HL-60 (cell line): ENCODE data around the gene DPP6.

Experiments used
- DNase-seq, 2 experiments: peaks; one replicate each; pipeline ENCODE4 v3.0.0-alpha.2; 2010 to 2020; ENCODE audit warnings: low read depth in 1 of 2, low spot score in 1 of 2
- H3K27ac ChIP-seq: fragments of 250-450 bp; sonication (Bioruptor Pico); replicated peaks from 2 replicates; pipeline ENCODE4 v1.5.1; 2020; ENCODE audit warnings: mild to moderate bottlenecking, moderate library complexity
- H3K27me3 ChIP-seq: fragments of 250-450 bp; sonication (Bioruptor Pico); 2 replicates; pipeline ENCODE4 v1.5.1; 2021; ENCODE audit warnings: mild to moderate bottlenecking, moderate library complexity; ENCODE audit not compliant: insufficient read depth, poor library complexity, severe bottlenecking
- H3K4me3 ChIP-seq: replicated peaks from 2 replicates; pipeline ENCODE4 v1.5.1; 2011; ENCODE audit warnings: mild to moderate bottlenecking, control low read depth, low read length; ENCODE audit not compliant: insufficient read depth
- GABPA ChIP-seq: IDR thresholded peaks from 2 replicates; pipeline ENCODE4 v1.6.1; 2012; ENCODE audit warnings: low read depth
- POLR2AphosphoS5 ChIP-seq: IDR thresholded peaks from 2 replicates; pipeline ENCODE4 v1.6.1; 2012; ENCODE audit warnings: low read depth
- SPI1 ChIP-seq: IDR thresholded peaks from 2 replicates; pipeline ENCODE4 v1.6.1; 2012; ENCODE audit warnings: low read depth, mild to moderate bottlenecking, borderline replicate concordance
- TF ChIP-seq, protein P1 (sequence below): IDR thresholded peaks from one replicate; pipeline ENCODE4 v1.5.1; 2011; ENCODE audit warnings: low read length, control low read depth, inconsistent platforms; ENCODE audit not compliant: insufficient read depth
- TF ChIP-seq, protein P2 (sequence below): IDR thresholded peaks from 2 replicates; pipeline ENCODE4 v1.6.1; 2012; ENCODE audit warnings: low read depth; ENCODE audit not compliant: insufficient replicate concordance

Gene DPP6

DNA sequence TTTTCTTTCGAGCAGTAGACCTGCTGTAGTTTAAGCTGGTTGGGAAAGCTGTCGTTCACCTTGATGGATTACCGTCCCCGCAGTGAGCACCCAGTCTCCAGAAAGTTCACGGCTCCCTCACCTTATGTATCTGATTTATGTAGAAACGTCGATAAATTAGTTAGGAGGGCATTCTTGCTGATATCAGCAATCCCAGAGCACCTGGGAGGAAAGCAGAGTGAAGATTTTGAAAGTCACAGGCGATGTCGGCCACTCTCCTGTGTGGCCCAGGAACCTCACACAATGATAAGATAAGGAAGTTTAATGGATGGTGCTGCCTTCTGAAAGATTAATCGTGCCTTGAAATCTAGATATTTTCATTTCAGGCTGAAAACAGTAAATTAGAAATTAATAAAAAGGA is 336.8 kb downstream of the DPP6 start:
- TF ChIP-seq GABPA, result no peak
- TF ChIP-seq, protein P1, sequence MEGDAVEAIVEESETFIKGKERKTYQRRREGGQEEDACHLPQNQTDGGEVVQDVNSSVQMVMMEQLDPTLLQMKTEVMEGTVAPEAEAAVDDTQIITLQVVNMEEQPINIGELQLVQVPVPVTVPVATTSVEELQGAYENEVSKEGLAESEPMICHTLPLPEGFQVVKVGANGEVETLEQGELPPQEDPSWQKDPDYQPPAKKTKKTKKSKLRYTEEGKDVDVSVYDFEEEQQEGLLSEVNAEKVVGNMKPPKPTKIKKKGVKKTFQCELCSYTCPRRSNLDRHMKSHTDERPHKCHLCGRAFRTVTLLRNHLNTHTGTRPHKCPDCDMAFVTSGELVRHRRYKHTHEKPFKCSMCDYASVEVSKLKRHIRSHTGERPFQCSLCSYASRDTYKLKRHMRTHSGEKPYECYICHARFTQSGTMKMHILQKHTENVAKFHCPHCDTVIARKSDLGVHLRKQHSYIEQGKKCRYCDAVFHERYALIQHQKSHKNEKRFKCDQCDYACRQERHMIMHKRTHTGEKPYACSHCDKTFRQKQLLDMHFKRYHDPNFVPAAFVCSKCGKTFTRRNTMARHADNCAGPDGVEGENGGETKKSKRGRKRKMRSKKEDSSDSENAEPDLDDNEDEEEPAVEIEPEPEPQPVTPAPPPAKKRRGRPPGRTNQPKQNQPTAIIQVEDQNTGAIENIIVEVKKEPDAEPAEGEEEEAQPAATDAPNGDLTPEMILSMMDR, result no peak
- no peak for TF ChIP-seq SPI1
- Histone ChIP-seq H3K27ac (no peak overlapping the region), H3K27me3 (no peaks in the 10 kb centered on the region), H3K4me3 (no peak overlapping the region)
- DNase-seq, result no peak

DNA sequence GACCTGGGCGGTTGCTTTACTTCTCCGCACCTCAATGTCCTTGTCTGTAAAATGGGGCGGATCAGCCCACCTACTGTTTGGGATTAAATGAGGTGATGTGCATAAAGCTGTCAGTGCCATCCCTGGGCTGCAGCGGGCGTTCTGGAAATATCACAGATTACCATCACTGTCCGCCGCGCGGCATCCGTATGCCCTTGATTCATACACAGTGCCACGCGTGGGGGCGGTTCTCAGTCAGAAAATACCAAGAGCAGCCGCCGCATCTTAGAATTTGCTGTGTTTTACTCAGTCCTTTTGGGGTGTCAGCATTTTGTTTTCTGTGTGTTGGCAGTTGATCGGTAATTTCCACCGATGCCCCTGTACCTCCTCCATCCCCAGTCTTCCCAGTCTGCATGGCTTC is 338.8 kb downstream of the DPP6 start:
- H3K27me3 ChIP-seq, result no peaks in the 10 kb centered on the region
- TF ChIP-seq GABPA (no peak), POLR2AphosphoS5 (no peak), SPI1 (no peak)
- TF ChIP-seq, protein P1, result no peak
- TF ChIP-seq, protein P2, sequence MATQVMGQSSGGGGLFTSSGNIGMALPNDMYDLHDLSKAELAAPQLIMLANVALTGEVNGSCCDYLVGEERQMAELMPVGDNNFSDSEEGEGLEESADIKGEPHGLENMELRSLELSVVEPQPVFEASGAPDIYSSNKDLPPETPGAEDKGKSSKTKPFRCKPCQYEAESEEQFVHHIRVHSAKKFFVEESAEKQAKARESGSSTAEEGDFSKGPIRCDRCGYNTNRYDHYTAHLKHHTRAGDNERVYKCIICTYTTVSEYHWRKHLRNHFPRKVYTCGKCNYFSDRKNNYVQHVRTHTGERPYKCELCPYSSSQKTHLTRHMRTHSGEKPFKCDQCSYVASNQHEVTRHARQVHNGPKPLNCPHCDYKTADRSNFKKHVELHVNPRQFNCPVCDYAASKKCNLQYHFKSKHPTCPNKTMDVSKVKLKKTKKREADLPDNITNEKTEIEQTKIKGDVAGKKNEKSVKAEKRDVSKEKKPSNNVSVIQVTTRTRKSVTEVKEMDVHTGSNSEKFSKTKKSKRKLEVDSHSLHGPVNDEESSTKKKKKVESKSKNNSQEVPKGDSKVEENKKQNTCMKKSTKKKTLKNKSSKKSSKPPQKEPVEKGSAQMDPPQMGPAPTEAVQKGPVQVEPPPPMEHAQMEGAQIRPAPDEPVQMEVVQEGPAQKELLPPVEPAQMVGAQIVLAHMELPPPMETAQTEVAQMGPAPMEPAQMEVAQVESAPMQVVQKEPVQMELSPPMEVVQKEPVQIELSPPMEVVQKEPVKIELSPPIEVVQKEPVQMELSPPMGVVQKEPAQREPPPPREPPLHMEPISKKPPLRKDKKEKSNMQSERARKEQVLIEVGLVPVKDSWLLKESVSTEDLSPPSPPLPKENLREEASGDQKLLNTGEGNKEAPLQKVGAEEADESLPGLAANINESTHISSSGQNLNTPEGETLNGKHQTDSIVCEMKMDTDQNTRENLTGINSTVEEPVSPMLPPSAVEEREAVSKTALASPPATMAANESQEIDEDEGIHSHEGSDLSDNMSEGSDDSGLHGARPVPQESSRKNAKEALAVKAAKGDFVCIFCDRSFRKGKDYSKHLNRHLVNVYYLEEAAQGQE, result no peak
- DNase-seq, result no peak
- no peak overlapping the region for H3K27ac ChIP-seq
- no peak overlapping the region for H3K4me3 ChIP-seq

DNA sequence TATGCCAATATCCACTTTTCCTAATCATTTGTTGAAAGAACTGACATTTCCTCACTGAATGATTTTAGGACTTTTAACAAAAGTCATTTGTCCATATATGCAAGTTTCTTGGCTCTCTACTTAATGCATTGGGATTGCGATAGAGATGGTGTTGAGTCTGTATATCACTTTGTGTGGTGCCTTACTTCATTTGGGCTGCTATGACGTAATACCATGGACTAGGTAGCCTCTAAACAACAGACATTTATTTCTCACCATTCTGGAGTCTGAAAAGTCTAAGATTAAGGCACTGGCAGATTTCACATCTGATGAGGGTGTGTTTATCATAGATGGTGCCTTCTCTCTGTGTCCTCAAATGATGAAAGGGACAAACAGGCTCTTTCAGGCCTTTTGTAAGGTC is 342.6 kb downstream of the DPP6 start:
- Histone ChIP-seq H3K27ac (no peak overlapping the region), H3K27me3 (no peaks in the 10 kb centered on the region), H3K4me3 (no peak overlapping the region)
- DNase-seq, result no peak
- TF ChIP-seq, protein P1, result no peak
- no peak for TF ChIP-seq SPI1
- no peak for TF ChIP-seq GABPA
- no peak for TF ChIP-seq POLR2AphosphoS5
- TF ChIP-seq, protein P2, result no peak

DNA sequence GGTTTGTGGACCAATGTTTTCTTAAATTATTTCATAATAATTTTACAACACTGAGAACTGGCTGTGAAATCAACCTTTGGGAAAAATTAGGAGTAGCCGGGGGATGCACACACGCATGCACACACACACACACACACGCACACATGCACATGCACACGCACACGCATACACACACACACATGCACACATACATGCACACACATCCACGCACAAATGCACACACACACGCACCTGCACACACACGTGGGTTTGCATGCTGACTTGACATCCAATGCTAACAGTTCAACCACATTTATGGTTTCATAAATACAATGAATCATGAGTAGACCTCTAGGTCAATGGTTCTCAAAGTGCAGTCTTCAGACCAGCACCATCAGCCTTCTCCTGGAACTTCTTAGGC is 354.1 kb downstream of the DPP6 start:
- TF ChIP-seq SPI1 (no peak), POLR2AphosphoS5 (no peak), GABPA (no peak)
- TF ChIP-seq, protein P1, result no peak
- TF ChIP-seq, protein P2, result no peak
- no peak overlapping the region for H3K4me3 ChIP-seq
- no peak for DNase-seq
- H3K27ac ChIP-seq, result no peak overlapping the region
- no peaks in the 10 kb centered on the region for H3K27me3 ChIP-seq
